ENCODE data around the gene GAGE2A.
"Not testable (repeated sequence)": the region's sequence is repeated elsewhere in the genome, so short reads cannot be mapped to it uniquely, and the experiment has no call there.

Gene GAGE2A

GRCh38 chrX:49598720-49599119 lies 9.4 kb downstream of the GAGE2A start, which contains the start of gene GAGE1:
TSS of gene GAGE1 (plus strand) at chrX:49599020. CDS start at chrX:49600175, 1,155 bp downstream.
- not testable (repeated sequence) for H3K4me1 ChIP-seq (ENCODE audit: control insufficient read depth in 5 of 5, insufficient read depth in 5 of 5, low read length in 5 of 5); H3K27me3 ChIP-seq (ENCODE audit: control insufficient read depth in 5 of 5, insufficient read depth in 4 of 5, low read length in 5 of 5); H3K36me3 ChIP-seq (ENCODE audit: control insufficient read depth in 5 of 5, insufficient read depth in 5 of 5, low read length in 5 of 5); H3K9ac ChIP-seq (ENCODE audit: low read length in 5 of 5); H3K4me3 ChIP-seq (ENCODE audit: low read depth in 1 of 5, low read length in 5 of 5); H3K9me3 ChIP-seq (ENCODE audit: control insufficient read depth in 5 of 5, low read length in 5 of 5); H3K27ac ChIP-seq (ENCODE audit: low read depth, low read length)

GRCh38 chrX:49610718-49611310 lies 21.5 kb downstream of the GAGE2A start:
- Histone ChIP-seq H3K27ac (ENCODE audit: low read depth, low read length) (no peak overlapping the region), H3K4me3 (ENCODE audit: low read depth in 1 of 5, low read length in 5 of 5) (no peak overlapping the region), H3K9ac (ENCODE audit: low read length in 5 of 5) (no peak overlapping the region), H3K9me3 (ENCODE audit: control insufficient read depth in 5 of 5, low read length in 5 of 5) (no peaks in the 10 kb centered on the region), H3K27me3 (ENCODE audit: control insufficient read depth in 5 of 5, insufficient read depth in 4 of 5, low read length in 5 of 5) (peaks cover 0 to 5% (median 0%) of the 10 kb centered on the region in 5 donors), H3K4me1 (ENCODE audit: control insufficient read depth in 5 of 5, insufficient read depth in 5 of 5, low read length in 5 of 5) (no peaks in the 10 kb centered on the region), H3K36me3 (ENCODE audit: control insufficient read depth in 5 of 5, insufficient read depth in 5 of 5, low read length in 5 of 5) (no peaks in the 10 kb centered on the region)

GRCh38 chrX:49618574-49618973 lies 29.3 kb downstream of the GAGE2A start:
- H3K4me3 ChIP-seq (ENCODE audit: low read depth in 1 of 5, low read length in 5 of 5): no peak overlapping the region
- no peaks in the 10 kb centered on the region for H3K4me1 ChIP-seq (ENCODE audit: control insufficient read depth in 5 of 5, insufficient read depth in 5 of 5, low read length in 5 of 5)
- no peak overlapping the region for H3K27ac ChIP-seq (ENCODE audit: low read depth, low read length)
- H3K36me3 ChIP-seq (ENCODE audit: control insufficient read depth in 5 of 5, insufficient read depth in 5 of 5, low read length in 5 of 5): no peaks in the 10 kb centered on the region
- no peaks in the 10 kb centered on the region for H3K9me3 ChIP-seq (ENCODE audit: control insufficient read depth in 5 of 5, low read length in 5 of 5)
- no peak overlapping the region for H3K9ac ChIP-seq (ENCODE audit: low read length in 5 of 5)
- peaks cover 0 to 15% (median 10%) of the 10 kb centered on the region in 5 donors for H3K27me3 ChIP-seq (ENCODE audit: control insufficient read depth in 5 of 5, insufficient read depth in 4 of 5, low read length in 5 of 5)

GRCh38 chrX:49627086-49627777 lies 37.9 kb downstream of the GAGE2A start:
- Histone ChIP-seq H3K4me3 (ENCODE audit: low read depth in 1 of 5, low read length in 5 of 5) (peak overlapping the region; percentile 2 to 57 (median 30)), H3K9me3 (ENCODE audit: control insufficient read depth in 5 of 5, low read length in 5 of 5) (peaks cover 0 to 16% (median 9%) of the 10 kb centered on the region in 5 donors), H3K27ac (ENCODE audit: low read depth, low read length) (no peak overlapping the region), H3K36me3 (ENCODE audit: control insufficient read depth in 5 of 5, insufficient read depth in 5 of 5, low read length in 5 of 5) (no peaks in the 10 kb centered on the region), H3K27me3 (ENCODE audit: control insufficient read depth in 5 of 5, insufficient read depth in 4 of 5, low read length in 5 of 5) (peaks cover 0 to 7% (median 3%) of the 10 kb centered on the region in 5 donors), H3K9ac (ENCODE audit: low read length in 5 of 5) (no peak overlapping the region), H3K4me1 (ENCODE audit: control insufficient read depth in 5 of 5, insufficient read depth in 5 of 5, low read length in 5 of 5) (peaks cover 0 to 3% (median 0%) of the 10 kb centered on the region in 5 donors)

GRCh38 chrX:49644991-49645637 lies 55.8 kb downstream of the GAGE2A start:
- H3K36me3 ChIP-seq (ENCODE audit: control insufficient read depth in 5 of 5, insufficient read depth in 5 of 5, low read length in 5 of 5): no peaks in the 10 kb centered on the region
- no peak overlapping the region for H3K4me3 ChIP-seq (ENCODE audit: low read depth in 1 of 5, low read length in 5 of 5)
- no peaks in the 10 kb centered on the region for H3K9me3 ChIP-seq (ENCODE audit: control insufficient read depth in 5 of 5, low read length in 5 of 5)
- no peak overlapping the region for H3K9ac ChIP-seq (ENCODE audit: low read length in 5 of 5)
- H3K27ac ChIP-seq (ENCODE audit: low read depth, low read length): no peak overlapping the region
- peaks cover 8 to 17% (median 8%) of the 10 kb centered on the region in 5 donors for H3K27me3 ChIP-seq (ENCODE audit: control insufficient read depth in 5 of 5, insufficient read depth in 4 of 5, low read length in 5 of 5)
- no peaks in the 10 kb centered on the region for H3K4me1 ChIP-seq (ENCODE audit: control insufficient read depth in 5 of 5, insufficient read depth in 5 of 5, low read length in 5 of 5)

Measured in subcutaneous abdominal adipose tissue (tissue), 5 donors.